Upper lobe of right lung (tissue), 1 donor: ENCODE results near the gene HMG20B. TPM values are rescaled to one million over a fixed set of nuclear protein-coding genes. Genes with fewer than 3 reads are reported as not detected.
A peak's percentile ranks its signal among the peaks of the same experiment; 100 is the strongest.

Experiments
- ATAC-seq: fragments of 200-7000 bp; cut with Tn5 transposase; one replicate; pipeline ENCODE4 v1.9.1; 2020; ENCODE audit warnings: mild to moderate bottlenecking, moderate library complexity
- DNase-seq: peaks from one replicate; pipeline ENCODE4 v3.0.0-alpha.2; 2020
- H3K27ac ChIP-seq: fragments of 200-600 bp; one replicate; pipeline ENCODE4 v1.8.0; 2022
- H3K27me3 ChIP-seq: fragments of 200-600 bp; one replicate; pipeline ENCODE4 v1.8.0; 2022; ENCODE audit warnings: mild to moderate bottlenecking
- H3K36me3 ChIP-seq: fragments of 200-600 bp; one replicate; pipeline ENCODE4 v1.8.0; 2022
- H3K4me1 ChIP-seq: fragments of 200-600 bp; one replicate; pipeline ENCODE4 v1.8.0; 2022
- H3K4me3 ChIP-seq: fragments of 200-600 bp; one replicate; pipeline ENCODE4 v1.8.0; 2022; ENCODE audit warnings: mild to moderate bottlenecking
- H3K9me3 ChIP-seq: fragments of 200-600 bp; one replicate; pipeline ENCODE4 v1.8.0; 2022
- CTCF ChIP-seq: fragments of 200-600 bp; IDR thresholded peaks from one replicate; pipeline ENCODE4 v1.8.0; 2022; ENCODE audit warnings: antibody characterized with exemption
- intact Hi-C: fragments of 100-400 bp; cut with DNase I; formaldehyde crosslinking; loops from one replicate; pipeline ENCODE4 v1.11.0; 2022
- total RNA-seq: library from RNA; stranded (reverse); fragmentation: NEBNext Ultra II Directional; extraction: Animal tissue kit (Norgen Biotek cat#: 25700); gene quantifications from one replicate; pipeline ENCODE4 v1.2.1, GENCODE V29; 2021
- donor health status: DM: no; HTN: yes; CAD: no; lungs with severe emphysema.

HMG20B gene
- total RNA-seq, 1 donor from 2014 or later = 60.0 TPM

GRCh38 chr19:3538258-3538929 is 34.4 kb upstream of the HMG20B start:
- no peaks in the 10 kb centered on the region for H3K9me3 ChIP-seq
- ATAC-seq = no peak
- no peaks in the 10 kb centered on the region for H3K4me1 ChIP-seq
- intact Hi-C loops = no loop called here
- no peak overlapping the region for H3K27ac ChIP-seq
- DNase-seq = no peak
- H3K4me3 ChIP-seq = no peak overlapping the region
- H3K36me3 ChIP-seq = peaks cover 32% of the 10 kb centered on the region
- no peaks in the 10 kb centered on the region for H3K27me3 ChIP-seq
- TF ChIP-seq CTCF = no peak

- Histone ChIP-seq H3K4me3 (no peak within 1 kb of the TSS), H3K27me3 (no peaks in the 10 kb centered on the region)
Measured at GRCh38 chr19:3538965-3539755, 33.6 kb upstream of the HMG20B start, which contains the start of gene TEKTIP1. Gene TEKTIP1 (plus strand): TSS chr19:3539174. CDS start chr19:3539178, 4 bp downstream.

GRCh38 chr19:3539756-3540118 is 33.0 kb upstream of the HMG20B start:
- H3K9me3 ChIP-seq = no peaks in the 10 kb centered on the region
- intact Hi-C loops = loop anchor here (10.0 kb wide), 1 partner anchor 75 kb away; no protein-coding TSS in a partner anchor
- ATAC-seq = no peak
- DNase-seq = no peak
- no peak overlapping the region for H3K4me3 ChIP-seq
- no peaks in the 10 kb centered on the region for H3K4me1 ChIP-seq
- TF ChIP-seq CTCF = no peak
- no peaks in the 10 kb centered on the region for H3K27me3 ChIP-seq
- peaks cover 19% of the 10 kb centered on the region for H3K36me3 ChIP-seq
- no peak overlapping the region for H3K27ac ChIP-seq

More at GRCh38 chr19:3538965-3539755, 33.6 kb upstream of the HMG20B start, which contains the start of gene TEKTIP1:
- H3K36me3 ChIP-seq = peaks cover 25% of the 10 kb centered on the region
- H3K4me1 ChIP-seq = no peaks in the 10 kb centered on the region
- DNase-seq (peak; percentile 58), ATAC-seq (no peak)
- no peak within 1 kb of the TSS for H3K27ac ChIP-seq
- TF ChIP-seq CTCF = no peak
- no peaks in the 10 kb centered on the region for H3K9me3 ChIP-seq
- intact Hi-C loops = no loop called here

- no peak for TF ChIP-seq CTCF
- H3K36me3 ChIP-seq = peaks cover 6% of the 10 kb centered on the region
Measured at GRCh38 chr19:3543150-3544057, 29.3 kb upstream of the HMG20B start.

GRCh38 chr19:3544058-3544376 is 28.7 kb upstream of the HMG20B start:
- intact Hi-C loops = loop anchor here (10.0 kb wide), 1 partner anchor 71 kb away; no protein-coding TSS in a partner anchor

More at GRCh38 chr19:3543150-3544057, 29.3 kb upstream of the HMG20B start:
- H3K9me3 ChIP-seq = no peaks in the 10 kb centered on the region
- no peaks in the 10 kb centered on the region for H3K4me1 ChIP-seq
- no peaks in the 10 kb centered on the region for H3K27me3 ChIP-seq
- H3K27ac ChIP-seq = no peak overlapping the region
- intact Hi-C loops = loop anchor here (10.0 kb wide), 1 partner anchor 71 kb away; no protein-coding TSS in a partner anchor
- no peak for ATAC-seq
- H3K4me3 ChIP-seq = no peak overlapping the region
- no peak for DNase-seq

More at GRCh38 chr19:3544058-3544376, 28.7 kb upstream of the HMG20B start:
- Histone ChIP-seq H3K9me3 (no peaks in the 10 kb centered on the region), H3K36me3 (peaks cover 6% of the 10 kb centered on the region), H3K27me3 (no peaks in the 10 kb centered on the region), H3K4me1 (no peaks in the 10 kb centered on the region), H3K27ac (no peak overlapping the region), H3K4me3 (no peak overlapping the region)
- ATAC-seq (no peak), DNase-seq (no peak)
- TF ChIP-seq CTCF = no peak
